ENCODE measurements around the gene VASP. TPM values are rescaled to one million over a fixed set of nuclear protein-coding genes. Genes with fewer than 3 reads are reported as not detected.

The VASP gene
- total RNA-seq, 1 donor from 2014 or later: 35.5 TPM

GRCh38 chr19:45515807-45516401 lies 8.6 kb downstream of the VASP start:
- DNase-seq: no peak

DNA sequence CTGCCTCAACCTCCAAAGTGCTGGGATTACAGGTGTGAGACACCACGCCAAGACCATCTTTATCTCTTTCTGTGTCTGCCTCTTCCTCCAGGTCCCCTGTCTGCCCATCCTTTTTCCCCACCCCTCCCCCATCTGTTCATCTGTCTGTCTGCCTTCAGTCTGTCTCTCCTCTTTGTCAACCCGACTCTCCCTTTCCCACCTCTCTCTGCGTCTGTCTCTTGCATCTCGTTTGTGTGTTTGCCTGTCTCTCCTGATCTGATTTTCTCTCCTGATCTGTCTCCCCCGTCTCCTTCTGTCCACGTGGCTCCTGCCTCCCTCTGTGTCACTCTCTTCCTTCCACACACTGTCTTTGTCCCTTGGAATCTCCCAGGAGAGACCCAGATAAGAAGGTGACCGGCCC lies 10.0 kb downstream of the VASP start:
- DNase-seq: no peak

- DNase-seq: no peak
These were observed 10.6 kb downstream of the VASP start for GRCh38 chr19:45517641-45518468.

DNA sequence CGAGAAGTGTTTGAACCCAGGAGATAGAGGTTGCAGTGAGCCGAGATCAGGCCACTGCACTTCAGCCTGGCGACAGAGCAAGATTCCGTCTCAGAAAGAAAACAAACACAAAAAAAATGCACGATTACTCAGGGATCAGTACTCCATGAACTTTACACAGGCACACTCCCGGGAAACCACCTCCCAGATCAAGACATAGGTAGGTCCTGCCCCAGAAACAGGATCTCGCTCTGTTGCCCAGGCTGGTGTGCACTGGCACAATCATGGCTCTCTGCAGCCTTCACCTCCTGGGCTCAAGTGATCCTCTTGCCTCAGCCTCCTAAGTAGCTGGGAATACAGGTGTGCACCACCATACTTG lies 11.2 kb downstream of the VASP start:
- DNase-seq: no peak

- no peak for DNase-seq
These were observed 15.0 kb downstream of the VASP start for GRCh38 chr19:45522010-45522941.

DNA sequence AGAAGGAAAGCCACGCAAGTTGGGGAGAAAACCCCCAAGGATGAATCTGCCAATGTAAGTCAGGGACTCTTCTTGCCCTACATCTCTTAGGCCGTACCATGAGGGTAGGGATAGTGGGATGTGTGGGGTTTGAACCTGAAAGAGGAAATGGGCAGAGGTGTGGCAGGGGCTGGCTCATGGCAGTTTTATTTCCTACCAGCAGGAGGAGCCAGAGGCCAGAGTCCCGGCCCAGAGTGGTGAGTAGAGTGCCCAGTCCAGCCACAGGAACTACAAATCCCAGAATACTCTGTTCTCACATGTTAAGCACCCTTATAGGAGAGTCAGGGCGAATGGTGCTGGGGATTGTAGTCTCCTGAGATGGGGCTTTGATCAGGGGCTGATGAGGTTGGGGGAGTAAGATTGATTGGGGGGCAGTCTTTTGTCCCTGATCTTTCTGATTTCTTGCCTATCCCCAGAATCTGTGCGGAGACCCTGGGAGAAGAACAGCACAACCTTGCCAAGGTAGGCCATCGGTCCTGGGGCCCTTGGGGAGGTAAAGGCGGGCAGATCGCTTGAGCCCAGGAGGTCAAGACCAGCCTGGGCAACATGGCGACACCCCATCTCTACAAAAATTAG lies 16.5 kb downstream of the VASP start:
- peak; percentile 74 for DNase-seq

DNA sequence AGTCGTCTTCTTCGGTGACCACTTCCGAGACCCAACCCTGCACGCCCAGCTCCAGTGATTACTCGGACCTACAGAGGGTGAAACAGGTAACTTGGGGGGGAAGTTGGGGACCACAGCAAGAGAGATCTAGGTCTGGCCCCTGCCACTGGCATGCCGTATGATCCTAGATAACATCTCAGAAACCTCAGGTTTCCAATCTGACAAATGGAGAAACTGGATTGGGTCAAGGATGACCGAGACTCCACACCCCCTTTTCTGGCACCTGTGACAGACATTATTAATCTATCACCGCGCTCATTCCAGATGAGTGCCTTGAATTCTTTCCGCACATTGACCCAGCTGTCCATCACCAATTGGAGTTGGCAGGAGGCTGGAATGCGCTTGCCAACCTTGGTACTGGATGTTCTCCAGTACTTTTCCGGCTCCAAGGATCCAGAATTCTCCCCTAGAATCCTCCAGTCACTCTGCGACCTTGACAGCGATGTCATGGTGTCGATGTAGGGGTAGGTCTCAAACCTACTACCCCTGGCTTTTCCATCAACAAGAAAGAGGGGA lies 17.4 kb downstream of the VASP start:
- no peak for DNase-seq

- DNase-seq: no peak
These were observed 18.9 kb downstream of the VASP start for GRCh38 chr19:45526143-45526542.

DNA sequence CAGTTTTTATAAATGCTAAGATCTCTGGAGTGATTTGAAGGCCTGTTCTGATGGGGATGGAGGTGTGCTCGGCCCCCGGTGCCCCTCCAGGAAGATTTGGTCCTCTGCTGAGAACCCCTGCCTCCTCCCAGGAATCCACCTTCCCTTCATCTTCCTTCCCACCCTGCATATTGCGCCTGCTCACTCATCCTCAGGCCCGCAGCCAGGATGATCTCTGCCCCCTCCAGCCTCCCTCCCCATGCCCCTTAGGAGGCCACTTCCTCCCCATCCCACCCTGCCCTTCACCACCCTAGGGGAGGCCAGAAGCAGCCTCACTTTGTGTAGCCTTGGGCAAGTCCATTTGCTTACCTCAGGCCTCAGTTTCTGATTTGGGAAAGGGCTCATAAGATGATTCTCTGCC lies 19.7 kb downstream of the VASP start:
- no peak for DNase-seq

DNA sequence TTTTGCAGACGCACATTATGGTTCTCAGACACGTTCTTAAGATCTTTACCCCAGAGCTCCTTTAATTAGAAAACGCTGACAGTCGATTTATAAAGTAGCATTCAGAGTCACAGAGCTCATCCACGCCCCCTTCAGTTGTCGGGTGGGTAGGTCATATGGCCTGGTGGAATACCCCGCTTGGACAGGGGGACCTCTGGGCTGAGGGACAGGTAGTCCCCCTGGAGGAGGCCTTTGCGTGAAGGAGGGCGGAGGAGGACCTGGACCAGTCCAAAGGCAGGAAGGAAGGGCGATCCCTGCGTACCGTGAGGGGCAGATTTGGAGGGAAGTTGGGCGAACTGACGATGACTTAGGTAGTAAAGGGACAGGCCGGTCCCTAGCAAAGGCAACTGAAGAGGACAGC lies 20.5 kb downstream of the VASP start:
- no peak for DNase-seq

GRCh38 chr19:45528149-45528743 lies 21.0 kb downstream of the VASP start:
- no peak for DNase-seq

DNA sequence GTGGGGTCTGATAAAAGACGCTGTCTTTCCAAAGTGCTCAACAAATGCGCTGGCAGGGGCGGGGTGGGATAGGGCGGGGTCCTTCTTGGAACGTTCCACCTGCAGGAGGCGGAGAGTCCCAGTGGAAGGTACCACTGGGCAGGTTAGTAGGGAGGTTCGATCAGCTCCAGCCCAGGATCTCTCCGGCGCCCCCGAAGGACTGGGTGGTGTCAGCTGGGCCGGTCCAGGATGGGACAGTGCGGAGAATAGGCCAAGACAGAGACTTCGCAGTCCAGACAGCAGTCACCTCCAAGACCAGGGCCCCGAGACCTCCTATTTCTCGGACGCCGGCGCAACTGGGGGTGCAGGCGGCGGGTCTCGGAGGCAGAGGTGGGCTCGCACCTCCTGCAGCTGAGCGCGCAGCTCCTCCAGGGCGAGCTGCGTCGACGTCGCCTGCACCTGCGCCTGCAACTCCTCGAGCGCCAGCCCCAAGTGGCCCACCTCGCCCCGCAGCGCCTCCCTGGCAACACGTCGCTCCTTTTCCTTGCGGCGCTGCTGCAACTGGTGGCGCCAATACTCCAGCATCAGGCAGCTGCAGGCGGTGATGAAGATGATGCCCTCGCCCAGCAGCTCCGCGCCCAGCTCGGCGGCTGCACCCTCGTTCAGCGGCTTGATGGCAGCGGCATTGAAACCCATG lies 21.6 kb downstream of the VASP start:
- DNase-seq: no peak

- no peak for DNase-seq
These were observed 22.1 kb downstream of the VASP start for GRCh38 chr19:45529420-45529785.

- DNase-seq: no peak
These were observed 24.1 kb downstream of the VASP start for GRCh38 chr19:45531349-45531748.

GRCh38 chr19:45539459-45539858 lies 32.2 kb downstream of the VASP start:
- DNase-seq: no peak

GRCh38 chr19:45542234-45542668 lies 35.0 kb downstream of the VASP start:
- DNase-seq: no peak

DNA sequence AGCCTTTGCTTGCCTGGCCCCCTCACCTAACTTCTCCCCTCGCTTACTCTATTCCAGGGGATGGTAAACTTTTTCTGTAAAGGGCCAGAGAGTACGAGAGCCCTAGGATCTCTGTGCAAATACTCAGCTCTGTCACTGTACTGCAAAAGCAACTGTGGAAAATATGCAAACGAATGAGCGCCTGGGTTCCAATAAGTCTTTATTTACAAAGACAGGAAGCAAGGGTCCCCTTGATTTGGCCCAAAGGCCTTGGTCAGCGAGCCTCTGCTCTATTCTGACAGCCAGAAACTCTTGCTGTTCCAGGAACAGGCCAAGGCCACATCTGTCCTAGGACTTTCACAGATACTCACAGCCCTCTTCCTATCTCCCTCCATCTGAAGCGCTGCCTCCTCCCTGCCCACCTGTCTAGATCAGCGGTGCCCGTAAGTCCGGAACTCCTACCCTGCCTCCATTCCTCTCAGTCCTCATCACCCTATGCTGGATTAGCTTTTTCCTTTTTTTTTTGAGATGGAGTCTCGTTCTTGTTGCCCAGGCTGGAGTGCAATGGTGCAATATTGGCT lies 40.0 kb downstream of the VASP start:
- DNase-seq: no peak

- DNase-seq: no peak
These were observed 40.8 kb downstream of the VASP start for GRCh38 chr19:45547965-45548609.

DNA sequence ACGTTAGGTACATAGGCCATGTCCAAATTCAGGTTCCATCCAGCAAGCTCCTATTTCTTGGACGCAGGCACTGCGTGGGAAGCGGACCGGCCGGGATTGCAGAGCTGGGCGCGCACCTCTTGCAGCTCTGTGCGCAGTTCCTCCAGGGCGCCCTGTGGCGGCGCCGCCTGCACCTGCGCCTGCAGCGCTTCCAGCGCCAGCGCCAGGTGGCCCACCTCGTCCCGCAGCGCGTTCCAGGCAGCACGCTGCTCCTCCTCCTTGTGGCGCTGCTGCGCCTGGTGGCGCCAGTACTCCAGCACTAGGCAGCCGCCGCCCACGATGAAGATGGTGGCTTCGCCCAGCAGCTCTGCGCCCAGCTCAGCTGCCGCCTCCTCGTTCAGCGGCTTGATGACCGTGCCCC lies 46.2 kb downstream of the VASP start:
- no peak for DNase-seq

- no peak for DNase-seq
These were observed 47.2 kb downstream of the VASP start for GRCh38 chr19:45554481-45554880.
